ENCODE data around the gene MAPK8IP1. TPM values are rescaled to one million over a fixed set of nuclear protein-coding genes. Genes with fewer than 3 reads are reported as not detected.

Gene MAPK8IP1
- total RNA-seq, 1 donor: 6.5 TPM

- H3K4me3 ChIP-seq (ENCODE audit: low read depth, low read length): no peak overlapping the region
- no peak for TF ChIP-seq CTCF (IDR thresholded peaks at IDR 0.05; ENCODE audit: insufficient read depth, low read depth, low read length)
- no peak for DNase-seq (ENCODE audit: low read depth)
Observed at GRCh38 chr11:45889555-45889954, 4.1 kb downstream of the MAPK8IP1 start.

GRCh38 chr11:45889966-45890365 is 4.5 kb downstream of the MAPK8IP1 start:
- no peak overlapping the region for H3K4me3 ChIP-seq (ENCODE audit: low read depth, low read length)
- DNase-seq (ENCODE audit: low read depth): no peak
- TF ChIP-seq CTCF (IDR thresholded peaks at IDR 0.05; ENCODE audit: insufficient read depth, low read depth, low read length): no peak

- no peak for TF ChIP-seq CTCF (IDR thresholded peaks at IDR 0.05; ENCODE audit: insufficient read depth, low read depth, low read length)
- no peak overlapping the region for H3K4me3 ChIP-seq (ENCODE audit: low read depth, low read length)
- DNase-seq (ENCODE audit: low read depth): no peak
Observed at GRCh38 chr11:45890886-45891550, 5.6 kb downstream of the MAPK8IP1 start.

GRCh38 chr11:45892856-45893255 is 7.4 kb downstream of the MAPK8IP1 start:
- TF ChIP-seq CTCF (IDR thresholded peaks at IDR 0.05; ENCODE audit: insufficient read depth, low read depth, low read length): no peak
- H3K4me3 ChIP-seq (ENCODE audit: low read depth, low read length): no peak overlapping the region
- no peak for DNase-seq (ENCODE audit: low read depth)

GRCh38 chr11:45894555-45895247 is 9.2 kb downstream of the MAPK8IP1 start:
- DNase-seq (ENCODE audit: low read depth): no peak
- TF ChIP-seq CTCF (IDR thresholded peaks at IDR 0.05; ENCODE audit: insufficient read depth, low read depth, low read length): no peak

GRCh38 chr11:45895553-45896259 is 10.3 kb downstream of the MAPK8IP1 start:
- H3K4me3 ChIP-seq (ENCODE audit: low read depth, low read length): no peak overlapping the region
- no peak for TF ChIP-seq CTCF (IDR thresholded peaks at IDR 0.05; ENCODE audit: insufficient read depth, low read depth, low read length)
- DNase-seq (ENCODE audit: low read depth): no peak

More at GRCh38 chr11:45894555-45895247, 9.2 kb downstream of the MAPK8IP1 start:
- no peak overlapping the region for H3K4me3 ChIP-seq (ENCODE audit: low read depth, low read length)

Data from fibroblast of villous mesenchyme (primary cell).